IPS-18a (cell line): ENCODE measurements around the gene AACS.

Source experiments
- H3K27ac ChIP-seq: one replicate; pipeline ENCODE4 v1.5.1; 2013; ENCODE audit warnings: low read length
- H3K27me3 ChIP-seq: one replicate; pipeline ENCODE4 v1.6.1; 2013; ENCODE audit warnings: mild to moderate bottlenecking, low read length; ENCODE audit not compliant: control insufficient read depth, insufficient read depth
- H3K36me3 ChIP-seq: one replicate; pipeline ENCODE4 v1.6.1; 2013; ENCODE audit warnings: low read depth, low read length; ENCODE audit not compliant: control insufficient read depth
- H3K4me1 ChIP-seq: one replicate; pipeline ENCODE4 v1.6.1; 2013; ENCODE audit warnings: low read depth, low read length; ENCODE audit not compliant: control insufficient read depth
- H3K4me3 ChIP-seq: one replicate; pipeline ENCODE4 v1.5.1; 2013; ENCODE audit warnings: low read length
- H3K9ac ChIP-seq: one replicate; pipeline ENCODE4 v1.6.1; 2013; ENCODE audit warnings: mild to moderate bottlenecking, low read length, moderate library complexity
- H3K9me3 ChIP-seq: one replicate; pipeline ENCODE4 v1.6.1; 2013; ENCODE audit warnings: low read depth, low read length; ENCODE audit not compliant: control insufficient read depth

Gene AACS

GRCh38 chr12:125164541-125164940 lies 99.3 kb downstream of the AACS start:
- Histone ChIP-seq H3K36me3 (no peaks in the 10 kb centered on the region), H3K27ac (no peak overlapping the region), H3K4me3 (no peak overlapping the region), H3K4me1 (no peaks in the 10 kb centered on the region), H3K9ac (no peak overlapping the region), H3K27me3 (no peaks in the 10 kb centered on the region), H3K9me3 (peaks cover 2% of the 10 kb centered on the region)

GRCh38 chr12:125166041-125166440 lies 100.8 kb downstream of the AACS start:
- Histone ChIP-seq H3K27me3 (no peaks in the 10 kb centered on the region), H3K27ac (no peak overlapping the region), H3K9me3 (peaks cover 2% of the 10 kb centered on the region), H3K36me3 (no peaks in the 10 kb centered on the region), H3K4me3 (no peak overlapping the region), H3K9ac (no peak overlapping the region), H3K4me1 (no peaks in the 10 kb centered on the region)

- Histone ChIP-seq H3K27me3 (no peaks in the 10 kb centered on the region), H3K4me1 (no peaks in the 10 kb centered on the region), H3K27ac (no peak overlapping the region), H3K36me3 (no peaks in the 10 kb centered on the region), H3K9me3 (peaks cover 2% of the 10 kb centered on the region), H3K4me3 (no peak overlapping the region), H3K9ac (no peak overlapping the region)
These were observed 102.4 kb downstream of the AACS start for GRCh38 chr12:125167658-125168057.

- Histone ChIP-seq H3K27me3 (no peaks in the 10 kb centered on the region), H3K9ac (no peak overlapping the region), H3K9me3 (peaks cover 2% of the 10 kb centered on the region), H3K4me1 (no peaks in the 10 kb centered on the region), H3K27ac (no peak overlapping the region), H3K36me3 (no peaks in the 10 kb centered on the region), H3K4me3 (no peak overlapping the region)
These were observed 104.2 kb downstream of the AACS start for GRCh38 chr12:125169451-125169850.

- no peak overlapping the region for H3K9ac ChIP-seq
- no peak overlapping the region for H3K4me3 ChIP-seq
- H3K27ac ChIP-seq, result no peak overlapping the region
- peaks cover 2% of the 10 kb centered on the region for H3K9me3 ChIP-seq
- no peaks in the 10 kb centered on the region for H3K27me3 ChIP-seq
- no peaks in the 10 kb centered on the region for H3K4me1 ChIP-seq
- H3K36me3 ChIP-seq, result no peaks in the 10 kb centered on the region
These were observed 104.6 kb downstream of the AACS start for GRCh38 chr12:125169870-125170269.

GRCh38 chr12:125171267-125171666 lies 106.0 kb downstream of the AACS start:
- H3K4me3 ChIP-seq, result no peak overlapping the region
- no peaks in the 10 kb centered on the region for H3K36me3 ChIP-seq
- H3K4me1 ChIP-seq, result no peaks in the 10 kb centered on the region
- no peak overlapping the region for H3K9ac ChIP-seq
- H3K27me3 ChIP-seq, result no peaks in the 10 kb centered on the region
- no peak overlapping the region for H3K27ac ChIP-seq
- no peaks in the 10 kb centered on the region for H3K9me3 ChIP-seq

- no peak overlapping the region for H3K4me3 ChIP-seq
- H3K4me1 ChIP-seq, result no peaks in the 10 kb centered on the region
- H3K9me3 ChIP-seq, result no peaks in the 10 kb centered on the region
- no peak overlapping the region for H3K9ac ChIP-seq
- H3K27me3 ChIP-seq, result no peaks in the 10 kb centered on the region
- no peak overlapping the region for H3K27ac ChIP-seq
- H3K36me3 ChIP-seq, result no peaks in the 10 kb centered on the region
These were observed 107.1 kb downstream of the AACS start for GRCh38 chr12:125172231-125172850.

GRCh38 chr12:125175576-125175975 lies 110.3 kb downstream of the AACS start:
- Histone ChIP-seq H3K4me1 (no peaks in the 10 kb centered on the region), H3K4me3 (no peak overlapping the region), H3K36me3 (no peaks in the 10 kb centered on the region), H3K9ac (no peak overlapping the region), H3K9me3 (no peaks in the 10 kb centered on the region), H3K27ac (no peak overlapping the region), H3K27me3 (no peaks in the 10 kb centered on the region)

GRCh38 chr12:125178222-125178621 lies 113.0 kb downstream of the AACS start:
- Histone ChIP-seq H3K27ac (no peak overlapping the region), H3K4me1 (no peaks in the 10 kb centered on the region), H3K27me3 (no peaks in the 10 kb centered on the region), H3K9ac (no peak overlapping the region), H3K4me3 (no peak overlapping the region), H3K9me3 (no peaks in the 10 kb centered on the region), H3K36me3 (no peaks in the 10 kb centered on the region)

- H3K27me3 ChIP-seq, result peaks cover 19% of the 10 kb centered on the region
- no peak overlapping the region for H3K27ac ChIP-seq
- H3K36me3 ChIP-seq, result no peaks in the 10 kb centered on the region
- H3K4me1 ChIP-seq, result peaks cover 18% of the 10 kb centered on the region
- no peak overlapping the region for H3K4me3 ChIP-seq
- no peak overlapping the region for H3K9ac ChIP-seq
- no peaks in the 10 kb centered on the region for H3K9me3 ChIP-seq
These were observed 114.9 kb downstream of the AACS start for GRCh38 chr12:125180144-125180543.

- no peaks in the 10 kb centered on the region for H3K9me3 ChIP-seq
- H3K4me1 ChIP-seq, result peaks cover 21% of the 10 kb centered on the region
These were observed 115.9 kb downstream of the AACS start for GRCh38 chr12:125181107-125181506.

GRCh38 chr12:125183187-125184067 lies 118.2 kb downstream of the AACS start:
- H3K9ac ChIP-seq, result no peak overlapping the region

More at GRCh38 chr12:125181107-125181506, 115.9 kb downstream of the AACS start:
- Histone ChIP-seq H3K27ac (no peak overlapping the region), H3K36me3 (no peaks in the 10 kb centered on the region), H3K4me3 (no peak overlapping the region), H3K27me3 (peaks cover 21% of the 10 kb centered on the region), H3K9ac (no peak overlapping the region)

More at GRCh38 chr12:125183187-125184067, 118.2 kb downstream of the AACS start:
- no peaks in the 10 kb centered on the region for H3K9me3 ChIP-seq
- peaks cover 21% of the 10 kb centered on the region for H3K4me1 ChIP-seq
- peaks cover 28% of the 10 kb centered on the region for H3K27me3 ChIP-seq
- H3K4me3 ChIP-seq, result peak overlapping the region; percentile 41
- no peaks in the 10 kb centered on the region for H3K36me3 ChIP-seq
- H3K27ac ChIP-seq, result no peak overlapping the region
